ENCODE data around the gene TMPRSS12.

- TF ChIP-seq CTCF (IDR thresholded peaks at IDR 0.05) = no peak
- no peak for TF ChIP-seq POLR2A (IDR thresholded peaks at IDR 0.05)
These were observed 76.0 kb downstream of the TMPRSS12 start for GRCh38 chr12:50918584-50919316.

Measured in thyroid gland (tissue), 4 donors.